Activated naive CD8-positive, alpha-beta T cell (primary cell): ENCODE measurements around the gene EYA2.
"Not testable (repeated sequence)": the region's sequence is repeated elsewhere in the genome, so short reads cannot be mapped to it uniquely, and the experiment has no call there.

ENCODE experiments used
- H3K27ac Mint-ChIP-seq: one replicate; pipeline ENCODE4 v1.8.0; 2021; ENCODE audit warnings: mixed read lengths
- H3K27me3 Mint-ChIP-seq: one replicate; pipeline ENCODE4 v1.8.0; 2021; ENCODE audit warnings: mixed read lengths
- H3K36me3 Mint-ChIP-seq: one replicate; pipeline ENCODE4 v1.8.0; 2021; ENCODE audit warnings: mixed read lengths
- H3K4me1 Mint-ChIP-seq: one replicate; pipeline ENCODE4 v1.8.0; 2021; ENCODE audit warnings: low read depth, mixed read lengths
- H3K4me3 Mint-ChIP-seq: one replicate; pipeline ENCODE4 v1.8.0; 2021; ENCODE audit warnings: mild to moderate bottlenecking, mixed read lengths
- H3K9me3 Mint-ChIP-seq: one replicate; pipeline ENCODE4 v1.8.0; 2021; ENCODE audit warnings: low read depth, mixed read lengths

The EYA2 gene

DNA sequence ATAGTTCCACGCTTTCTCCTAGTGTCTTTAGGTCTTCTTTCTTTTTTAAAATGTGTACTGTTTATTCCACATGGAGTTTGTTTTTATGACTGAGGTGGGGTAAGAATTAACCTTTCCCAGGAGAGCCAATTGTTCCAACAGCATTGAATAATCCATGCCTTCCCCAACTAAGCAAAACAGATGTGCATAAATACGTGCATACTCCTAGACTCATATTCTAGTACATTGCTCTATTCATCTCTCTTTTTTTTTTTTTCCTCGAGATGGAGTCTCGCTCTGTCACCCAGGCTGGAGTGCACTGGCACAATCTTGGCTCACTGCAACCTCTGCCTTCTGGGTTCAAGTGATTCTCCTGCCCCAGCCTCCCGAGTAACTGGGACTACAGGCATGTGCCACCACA is 14.7 kb upstream of the EYA2 start:
- not testable (repeated sequence) for H3K27ac Mint-ChIP-seq, H3K36me3 Mint-ChIP-seq, H3K4me3 Mint-ChIP-seq, H3K4me1 Mint-ChIP-seq, H3K9me3 Mint-ChIP-seq
- H3K27me3 Mint-ChIP-seq: peaks cover 15% of the 10 kb centered on the region

DNA sequence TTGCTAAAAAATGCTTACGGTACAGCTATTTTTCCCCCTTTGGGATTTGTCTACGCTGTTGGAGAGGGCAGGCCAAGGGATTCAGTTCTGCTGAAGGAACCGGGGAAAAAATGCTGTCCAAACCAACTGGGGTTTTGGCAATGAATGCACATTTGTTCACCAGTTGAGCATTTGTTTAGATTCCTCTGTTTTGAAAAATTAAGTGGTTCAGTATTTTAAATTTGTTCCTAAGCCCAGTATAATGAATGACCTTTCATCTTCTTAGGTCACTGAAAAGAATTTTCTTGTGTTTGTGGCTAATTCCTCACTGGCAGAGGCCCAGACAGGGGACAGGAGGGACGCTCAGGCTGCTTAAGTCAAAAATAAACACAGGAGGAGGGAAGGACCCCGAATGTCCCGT is 10.8 kb upstream of the EYA2 start:
- H3K9me3 Mint-ChIP-seq: no peaks in the 10 kb centered on the region
- no peaks in the 10 kb centered on the region for H3K36me3 Mint-ChIP-seq
- no peak overlapping the region for H3K27ac Mint-ChIP-seq
- no peaks in the 10 kb centered on the region for H3K4me1 Mint-ChIP-seq
- no peak overlapping the region for H3K4me3 Mint-ChIP-seq
- peaks cover 17% of the 10 kb centered on the region for H3K27me3 Mint-ChIP-seq

DNA sequence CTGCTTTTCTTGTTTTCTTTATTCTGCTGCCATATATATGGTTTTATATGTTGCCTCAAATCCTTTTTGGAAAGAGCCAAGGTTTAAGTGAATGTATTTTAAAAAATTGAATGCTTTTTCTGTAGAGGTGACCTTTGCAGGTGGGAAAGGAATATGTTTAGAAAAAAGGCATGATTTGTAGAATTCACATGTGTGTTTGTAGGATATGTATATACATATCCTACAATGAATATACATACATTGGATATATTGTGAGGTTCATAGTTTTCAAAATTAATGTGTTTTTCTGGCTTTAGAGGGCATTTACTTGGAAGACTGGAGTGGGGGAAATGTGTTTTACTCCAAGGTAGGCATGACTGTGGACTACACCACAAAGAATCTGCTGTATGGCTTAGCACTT is 4.0 kb upstream of the EYA2 start:
- Mint-ChIP-seq H3K27me3 (peaks cover 24% of the 10 kb centered on the region), H3K4me1 (peaks cover 1% of the 10 kb centered on the region), H3K27ac (no peak overlapping the region), H3K4me3 (no peak overlapping the region), H3K36me3 (no peaks in the 10 kb centered on the region), H3K9me3 (peaks cover 7% of the 10 kb centered on the region)

DNA sequence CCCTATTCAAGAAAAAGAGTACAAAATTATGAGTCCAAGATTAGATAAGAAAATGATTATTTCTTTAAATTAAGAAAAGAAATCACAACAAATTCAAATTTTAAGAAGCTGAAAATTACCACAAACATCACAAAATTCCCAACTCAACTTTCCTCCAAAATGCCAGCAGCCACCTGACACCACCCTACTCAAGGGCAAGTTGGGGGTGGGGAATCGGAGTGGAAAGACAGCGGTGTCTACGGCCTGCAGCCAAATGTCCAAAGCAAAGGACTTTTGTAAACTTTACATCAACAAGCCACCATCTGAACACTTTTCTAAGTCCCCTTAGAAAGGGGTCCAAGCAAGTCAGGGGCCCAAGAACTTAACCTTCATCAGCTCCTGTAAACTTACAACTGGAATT is 1.6 kb upstream of the EYA2 start:
- H3K27ac Mint-ChIP-seq: no peak overlapping the region
- peaks cover 32% of the 10 kb centered on the region for H3K27me3 Mint-ChIP-seq
- H3K36me3 Mint-ChIP-seq: no peaks in the 10 kb centered on the region
- H3K4me3 Mint-ChIP-seq: no peak overlapping the region
- H3K9me3 Mint-ChIP-seq: peaks cover 7% of the 10 kb centered on the region
- peaks cover 1% of the 10 kb centered on the region for H3K4me1 Mint-ChIP-seq

DNA sequence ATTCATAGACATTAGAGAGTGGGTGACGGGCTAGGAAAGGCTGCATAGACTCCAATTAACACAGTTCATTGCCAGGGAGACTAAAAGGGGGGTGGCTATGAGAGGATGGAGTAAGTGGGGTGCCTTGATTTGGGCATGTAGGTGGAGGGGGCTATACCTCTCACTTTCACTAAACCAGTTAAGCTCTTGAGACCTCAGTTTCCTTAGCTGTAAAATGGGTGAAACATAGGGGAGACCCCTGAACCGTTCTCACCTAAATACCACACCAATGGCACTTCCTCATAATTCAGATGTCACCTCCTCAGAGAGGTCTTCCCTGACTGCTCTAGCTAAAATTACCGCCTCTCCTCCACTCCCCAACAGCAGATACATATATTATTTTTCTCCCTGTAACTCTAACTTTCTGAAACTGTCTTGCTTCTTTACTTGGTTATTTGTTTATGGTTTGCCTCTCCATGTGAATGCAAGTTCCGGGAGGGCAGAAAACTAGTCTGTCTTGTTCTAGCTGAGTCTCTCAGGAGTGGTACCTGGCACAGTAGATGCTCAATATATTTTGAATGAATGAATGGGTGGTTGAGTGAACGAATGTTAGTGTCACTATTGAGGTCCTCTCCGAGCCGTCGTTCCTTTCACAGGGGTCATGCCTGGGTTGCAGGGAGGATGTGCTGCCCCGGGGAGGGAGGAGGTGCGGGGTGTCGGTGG is 615 bp upstream of the EYA2 start:
- peaks cover 35% of the 10 kb centered on the region for H3K27me3 Mint-ChIP-seq
- peaks cover 7% of the 10 kb centered on the region for H3K9me3 Mint-ChIP-seq
- no peak overlapping the region for H3K4me3 Mint-ChIP-seq
- peaks cover 1% of the 10 kb centered on the region for H3K4me1 Mint-ChIP-seq
- no peaks in the 10 kb centered on the region for H3K36me3 Mint-ChIP-seq
- no peak overlapping the region for H3K27ac Mint-ChIP-seq

DNA sequence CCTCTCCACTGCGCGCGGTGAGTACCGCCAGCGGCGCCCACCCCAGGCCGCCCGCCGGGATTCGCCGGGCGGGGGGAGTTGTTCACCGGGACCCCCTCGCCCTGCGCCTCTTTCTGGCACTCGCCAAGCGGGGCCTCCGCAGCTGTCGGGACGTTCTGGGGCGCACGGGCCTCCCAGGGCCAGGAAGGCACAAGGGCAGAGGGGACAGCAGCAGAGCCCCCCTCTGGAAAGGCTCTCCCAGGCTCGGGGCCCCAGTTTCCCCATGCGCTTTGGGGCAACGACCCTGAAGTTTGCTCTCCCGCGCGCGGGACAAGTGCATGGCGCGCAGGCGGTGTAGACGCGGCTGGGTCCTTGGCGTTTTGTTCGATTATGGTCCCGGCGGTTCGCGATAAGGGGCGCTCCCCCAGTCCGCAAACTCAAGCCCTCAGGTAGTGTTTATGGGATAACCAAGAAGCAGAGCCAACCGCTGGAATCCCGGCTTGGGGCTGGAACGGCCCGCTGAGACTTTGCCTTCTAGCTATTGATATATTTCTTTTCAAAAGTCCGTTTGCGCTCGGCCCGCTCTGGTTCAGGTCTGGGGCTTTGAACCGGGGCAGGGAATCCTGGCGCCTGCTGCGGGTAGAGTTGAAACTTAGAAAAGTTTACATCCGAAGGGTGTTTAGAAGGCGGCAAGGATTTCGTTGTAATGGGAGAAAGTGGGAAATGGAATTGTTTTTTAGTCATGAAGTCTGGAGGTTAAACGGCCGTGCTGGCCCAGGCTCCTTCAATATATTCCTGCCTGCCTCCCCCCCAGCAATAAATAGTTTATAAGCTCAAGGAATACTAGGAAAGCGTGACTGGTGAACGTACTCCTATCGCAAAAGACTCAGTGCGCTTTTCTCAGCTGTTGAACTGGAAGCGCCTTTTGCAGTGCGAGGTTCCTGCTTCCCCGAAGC is 595 bp downstream of the EYA2 start:
- H3K36me3 Mint-ChIP-seq: no peaks in the 10 kb centered on the region
- no peak overlapping the region for H3K4me3 Mint-ChIP-seq
- H3K27ac Mint-ChIP-seq: no peak overlapping the region
- H3K9me3 Mint-ChIP-seq: peaks cover 7% of the 10 kb centered on the region
- peaks cover 1% of the 10 kb centered on the region for H3K4me1 Mint-ChIP-seq
- peaks cover 37% of the 10 kb centered on the region for H3K27me3 Mint-ChIP-seq

DNA sequence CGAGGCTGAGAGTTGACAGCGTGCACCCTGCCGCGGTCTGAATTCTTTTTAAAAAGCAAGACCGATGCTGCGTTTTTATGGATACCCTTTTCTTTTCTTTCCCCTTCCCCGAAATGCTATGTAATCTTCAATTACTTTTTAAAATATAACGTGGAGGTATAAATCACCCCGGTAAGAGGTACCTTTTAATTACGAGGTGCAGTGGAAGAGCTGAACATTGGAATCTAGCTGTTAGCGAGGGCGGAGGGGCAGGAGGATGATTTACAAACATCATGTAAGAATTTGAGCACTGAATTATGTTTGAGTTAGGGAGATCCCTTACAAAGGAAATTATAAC is 1.2 kb downstream of the EYA2 start:
- Mint-ChIP-seq H3K27me3 (peaks cover 34% of the 10 kb centered on the region), H3K4me3 (no peak overlapping the region), H3K27ac (no peak overlapping the region)

DNA sequence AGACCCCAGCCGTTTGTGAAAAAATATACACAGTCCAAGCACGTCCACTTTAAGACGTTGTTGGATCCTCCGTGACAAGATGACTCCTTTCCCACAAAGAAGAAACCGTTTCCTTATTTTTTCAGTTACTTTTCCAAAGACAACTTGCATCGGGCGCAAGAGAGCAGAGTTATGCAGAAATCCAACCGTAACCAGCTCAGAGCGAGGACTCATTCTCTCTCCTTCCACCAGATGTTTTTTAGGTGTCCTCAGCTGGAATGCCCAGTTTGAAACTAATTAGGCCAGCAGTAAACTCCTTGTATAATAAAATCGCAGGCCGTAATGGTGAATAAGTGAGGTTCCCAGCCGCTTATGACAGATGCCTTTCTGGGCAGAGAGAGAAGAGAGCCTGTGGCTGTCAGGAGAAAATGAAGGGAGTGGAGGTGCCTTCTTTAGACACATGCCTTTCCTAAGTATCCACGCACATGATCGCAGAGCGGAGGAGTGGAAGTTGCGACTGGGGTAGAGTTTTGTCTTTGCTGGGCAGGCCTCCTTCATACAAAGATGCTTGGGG is 2.8 kb downstream of the EYA2 start:
- peaks cover 31% of the 10 kb centered on the region for H3K27me3 Mint-ChIP-seq
- no peaks in the 10 kb centered on the region for H3K9me3 Mint-ChIP-seq
- peaks cover 1% of the 10 kb centered on the region for H3K4me1 Mint-ChIP-seq
- H3K4me3 Mint-ChIP-seq: no peak overlapping the region
- no peak overlapping the region for H3K27ac Mint-ChIP-seq
- H3K36me3 Mint-ChIP-seq: no peaks in the 10 kb centered on the region

More for the DNA sequence above, 1.2 kb downstream of the EYA2 start:
- Mint-ChIP-seq H3K4me1 (peaks cover 1% of the 10 kb centered on the region), H3K9me3 (peaks cover 2% of the 10 kb centered on the region), H3K36me3 (no peaks in the 10 kb centered on the region)

DNA sequence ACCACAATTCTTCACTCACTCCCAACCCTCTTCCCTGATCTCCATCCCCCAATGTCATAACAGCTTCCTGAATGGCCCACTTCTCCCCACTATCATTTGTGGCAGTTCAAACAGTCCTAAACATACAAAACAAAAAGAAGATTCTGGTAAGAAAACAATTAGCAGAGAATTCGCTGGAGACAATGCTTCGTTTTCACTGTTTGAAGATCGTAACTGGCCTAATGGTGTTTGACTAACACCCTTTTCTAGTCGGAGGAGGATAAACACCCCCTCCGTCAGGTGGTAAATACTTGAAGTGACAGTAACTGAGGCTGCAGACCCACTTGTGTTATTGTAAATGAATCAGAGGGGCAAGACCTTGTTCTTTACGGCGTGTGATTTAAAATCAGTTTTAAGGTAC is 3.8 kb downstream of the EYA2 start:
- H3K36me3 Mint-ChIP-seq: no peaks in the 10 kb centered on the region
- no peak overlapping the region for H3K4me3 Mint-ChIP-seq
- no peak overlapping the region for H3K27ac Mint-ChIP-seq
- peaks cover 1% of the 10 kb centered on the region for H3K4me1 Mint-ChIP-seq
- H3K27me3 Mint-ChIP-seq: peaks cover 26% of the 10 kb centered on the region
- no peaks in the 10 kb centered on the region for H3K9me3 Mint-ChIP-seq

DNA sequence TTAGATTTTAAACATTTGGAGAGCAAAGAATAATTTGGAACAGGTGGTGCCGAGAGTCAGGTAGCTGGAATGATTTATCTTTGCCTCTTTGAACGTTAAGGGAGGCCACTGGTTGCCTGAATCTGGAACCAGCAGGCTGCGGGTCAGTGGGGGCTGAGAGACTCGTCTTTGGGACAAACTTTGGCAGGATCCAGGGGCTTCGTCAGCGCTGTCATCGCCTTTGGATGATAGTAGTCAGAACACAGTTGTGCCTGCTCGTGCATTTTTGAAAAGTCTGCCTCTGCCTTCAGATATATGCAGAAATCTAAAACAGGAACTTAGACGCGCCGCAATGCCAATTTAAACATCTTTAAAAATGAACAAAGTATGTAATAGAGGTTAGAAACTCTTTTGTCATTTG is 5.0 kb downstream of the EYA2 start:
- Mint-ChIP-seq H3K36me3 (no peaks in the 10 kb centered on the region), H3K4me3 (no peak overlapping the region), H3K9me3 (no peaks in the 10 kb centered on the region), H3K27ac (no peak overlapping the region), H3K27me3 (peaks cover 23% of the 10 kb centered on the region), H3K4me1 (no peaks in the 10 kb centered on the region)

DNA sequence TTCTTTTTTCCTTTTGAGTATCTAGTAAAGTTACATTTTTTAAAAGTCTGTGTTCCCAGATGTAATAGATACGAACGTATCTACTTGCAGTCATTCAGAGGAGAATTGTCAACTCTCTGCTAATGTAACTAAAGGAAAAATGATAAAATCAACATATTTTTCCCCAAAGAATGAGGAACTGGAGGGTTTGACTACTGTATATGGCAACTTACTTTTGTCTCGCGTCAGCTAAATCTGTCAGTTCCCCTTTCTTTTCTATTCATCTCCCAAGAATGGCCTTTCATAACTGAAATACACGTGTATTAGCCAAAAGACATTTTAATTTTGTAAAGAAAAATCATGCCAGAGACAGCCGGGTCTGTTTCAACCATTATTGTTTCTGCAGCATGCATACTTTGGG is 5.4 kb downstream of the EYA2 start:
- Mint-ChIP-seq H3K4me3 (no peak overlapping the region), H3K36me3 (no peaks in the 10 kb centered on the region), H3K9me3 (no peaks in the 10 kb centered on the region), H3K4me1 (no peaks in the 10 kb centered on the region), H3K27me3 (peaks cover 26% of the 10 kb centered on the region), H3K27ac (no peak overlapping the region)

DNA sequence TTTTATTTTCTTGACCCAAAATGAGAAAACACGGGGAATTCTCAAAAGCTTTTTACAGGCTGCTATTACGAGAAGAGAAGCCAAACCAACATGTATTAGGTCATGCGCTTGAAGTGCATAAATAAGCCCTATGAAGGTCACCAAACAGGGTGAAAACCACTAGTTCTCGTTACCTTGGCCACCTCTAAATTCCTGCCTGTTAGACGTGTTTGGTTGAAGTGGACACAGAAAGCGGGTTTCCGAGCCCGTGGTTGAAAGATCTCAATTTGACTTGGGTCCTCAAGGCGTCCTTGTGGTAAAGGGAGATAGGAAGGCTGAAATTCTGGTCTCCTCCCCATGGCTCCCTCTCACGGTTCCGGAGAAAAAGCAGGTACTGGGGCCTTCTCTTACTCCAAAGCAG is 6.2 kb downstream of the EYA2 start:
- Mint-ChIP-seq H3K36me3 (no peaks in the 10 kb centered on the region), H3K9me3 (no peaks in the 10 kb centered on the region), H3K4me1 (no peaks in the 10 kb centered on the region), H3K27me3 (peaks cover 23% of the 10 kb centered on the region), H3K4me3 (no peak overlapping the region), H3K27ac (no peak overlapping the region)

DNA sequence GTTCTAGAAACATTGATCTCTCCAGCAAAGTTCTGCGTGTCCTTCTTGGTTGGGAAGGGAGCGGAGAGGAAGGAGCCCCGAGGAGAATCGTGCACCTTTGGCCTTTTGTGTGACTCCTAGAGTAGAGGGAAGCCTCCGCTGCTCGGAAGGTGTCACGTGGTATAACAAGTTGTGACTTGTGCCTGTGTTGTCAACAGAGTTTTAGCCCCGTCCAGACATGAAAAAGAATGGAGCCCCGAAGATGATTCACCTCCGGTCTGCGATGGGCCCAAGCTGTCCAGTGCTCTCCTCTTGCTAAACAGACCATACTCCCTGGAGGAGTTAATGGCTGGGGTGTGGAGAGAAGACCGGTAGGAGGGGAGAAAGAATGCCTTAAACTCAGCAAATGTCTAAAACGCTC is 7.0 kb downstream of the EYA2 start:
- H3K4me3 Mint-ChIP-seq: no peak overlapping the region
- H3K4me1 Mint-ChIP-seq: no peaks in the 10 kb centered on the region
- no peaks in the 10 kb centered on the region for H3K9me3 Mint-ChIP-seq
- H3K36me3 Mint-ChIP-seq: no peaks in the 10 kb centered on the region
- peaks cover 18% of the 10 kb centered on the region for H3K27me3 Mint-ChIP-seq
- H3K27ac Mint-ChIP-seq: no peak overlapping the region

DNA sequence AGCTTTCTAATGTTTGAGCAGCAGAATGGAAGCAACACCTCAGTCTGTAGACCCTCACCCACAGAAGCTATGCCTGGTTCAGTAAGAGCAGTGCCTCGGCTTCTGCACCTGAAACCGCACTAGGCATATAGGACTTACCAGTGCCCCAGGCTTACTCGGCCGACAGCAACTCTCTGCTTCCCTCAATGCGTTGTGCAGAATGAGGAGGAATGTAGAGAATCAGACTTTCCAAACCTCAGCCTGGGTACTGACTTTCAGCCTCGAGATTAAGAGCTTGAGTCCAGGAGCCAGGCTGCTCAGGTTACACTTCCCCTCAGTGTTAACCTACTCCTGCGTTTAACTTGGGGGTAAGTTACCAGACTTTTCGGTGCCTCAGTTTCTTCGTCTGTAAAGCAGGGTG is 8.6 kb downstream of the EYA2 start:
- no peak overlapping the region for H3K27ac Mint-ChIP-seq
- no peaks in the 10 kb centered on the region for H3K9me3 Mint-ChIP-seq
- no peaks in the 10 kb centered on the region for H3K36me3 Mint-ChIP-seq
- H3K4me3 Mint-ChIP-seq: no peak overlapping the region
- no peaks in the 10 kb centered on the region for H3K4me1 Mint-ChIP-seq
- H3K27me3 Mint-ChIP-seq: peaks cover 16% of the 10 kb centered on the region

DNA sequence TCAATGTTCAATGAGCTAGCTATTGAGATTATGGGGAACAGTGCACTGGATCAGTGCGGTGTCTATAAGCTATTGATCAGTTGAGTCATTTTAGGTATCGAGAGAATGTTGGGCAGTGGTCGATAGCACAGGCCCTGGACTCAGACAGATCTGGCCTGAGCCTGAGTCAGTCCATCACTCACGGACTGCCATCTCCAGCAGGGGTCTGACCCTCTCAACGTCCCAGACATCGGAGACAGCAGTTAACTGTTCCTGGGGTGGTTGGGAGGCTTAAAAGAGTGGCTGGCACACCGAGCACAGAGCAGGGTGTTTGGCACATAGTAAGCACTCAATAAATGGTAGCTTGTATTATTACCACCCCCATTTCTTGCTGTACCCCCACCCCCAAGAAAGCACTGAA is 9.3 kb downstream of the EYA2 start:
- no peak overlapping the region for H3K4me3 Mint-ChIP-seq
- H3K36me3 Mint-ChIP-seq: no peaks in the 10 kb centered on the region
- H3K4me1 Mint-ChIP-seq: no peaks in the 10 kb centered on the region
- peaks cover 15% of the 10 kb centered on the region for H3K27me3 Mint-ChIP-seq
- no peak overlapping the region for H3K27ac Mint-ChIP-seq
- no peaks in the 10 kb centered on the region for H3K9me3 Mint-ChIP-seq
